ENCODE results near the gene YAP1. TPM values are rescaled to one million over a fixed set of nuclear protein-coding genes. Genes with fewer than 3 reads are reported as not detected.

YAP1 gene
- total and polyA plus RNA-seq, 2 donors (not counting 1 experiment from before 2014, with no cell fraction given) = 116 to 169 TPM

DNA sequence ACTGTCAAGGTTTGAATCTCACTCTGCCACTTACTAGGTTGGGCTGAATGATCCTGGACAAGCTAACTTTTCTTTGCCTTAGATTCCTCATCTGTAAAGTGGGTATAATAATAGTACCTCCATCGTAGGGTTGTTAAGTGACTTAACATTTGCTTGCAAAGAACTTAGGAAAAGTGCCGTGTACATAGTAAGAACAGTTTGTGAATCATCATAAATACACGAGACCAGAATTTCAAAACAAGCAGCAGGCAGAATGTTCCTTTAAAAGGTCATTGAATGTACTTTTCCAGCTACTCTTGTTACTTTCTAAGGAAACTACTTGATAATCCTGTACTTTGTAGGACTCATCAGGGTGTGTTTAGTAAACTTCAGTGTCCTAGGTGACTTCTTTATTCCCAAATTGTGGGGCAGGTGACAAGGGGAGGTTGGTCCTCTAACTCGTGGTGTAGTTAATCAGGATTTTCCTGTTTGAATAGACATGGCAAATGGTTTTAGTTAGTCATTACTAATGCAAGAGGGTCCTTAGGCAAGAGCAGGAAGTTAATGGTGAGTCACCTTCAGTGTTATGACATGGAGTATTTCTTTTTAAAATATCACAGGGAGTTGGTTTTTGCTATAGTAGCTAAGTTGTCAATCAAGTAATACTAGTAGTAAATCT, 67.9 kb downstream of the YAP1 start:
- Histone ChIP-seq H3K9me3 (ENCODE audit: control insufficient read depth, insufficient read depth, low read depth, low read length) (no peaks in the 10 kb centered on the region), H3K9ac (ENCODE audit: insufficient read depth, low read length) (no peak overlapping the region), H3K4me1 (ENCODE audit: control insufficient read depth, extremely low read depth, insufficient read depth, low read length) (peaks cover 5% of the 10 kb centered on the region), H3K27ac (ENCODE audit: insufficient read depth, low read length) (peak overlapping the region; percentile 77), H3K36me3 (ENCODE audit: control insufficient read depth, insufficient read depth, low read length) (peaks cover 6% of the 10 kb centered on the region), H2AFZ (ENCODE audit: low read length) (no peak overlapping the region), H4K20me1 (ENCODE audit: control insufficient read depth, extremely low read depth, insufficient read depth, low read length) (no peaks in the 10 kb centered on the region), H3K79me2 (ENCODE audit: control insufficient read depth, insufficient read depth, low read length) (peaks cover 58% of the 10 kb centered on the region), H3K4me3 (replicated peaks in 1 of 4; ENCODE audit: control extremely low read depth in 1 of 4, insufficient read depth in 1 of 4, low read depth in 3 of 4, low read length in 4 of 4) (no peak overlapping the region), H3K4me2 (ENCODE audit: extremely low read depth, insufficient read depth, low read length) (peak overlapping the region; percentile 18), H3K27me3 (ENCODE audit: control insufficient read depth, insufficient read depth, low read length) (no peaks in the 10 kb centered on the region)
- DNase-seq (ENCODE audit: low read depth in 2 of 2) = peak; percentile 92 to 95
- TF ChIP-seq, protein P1, sequence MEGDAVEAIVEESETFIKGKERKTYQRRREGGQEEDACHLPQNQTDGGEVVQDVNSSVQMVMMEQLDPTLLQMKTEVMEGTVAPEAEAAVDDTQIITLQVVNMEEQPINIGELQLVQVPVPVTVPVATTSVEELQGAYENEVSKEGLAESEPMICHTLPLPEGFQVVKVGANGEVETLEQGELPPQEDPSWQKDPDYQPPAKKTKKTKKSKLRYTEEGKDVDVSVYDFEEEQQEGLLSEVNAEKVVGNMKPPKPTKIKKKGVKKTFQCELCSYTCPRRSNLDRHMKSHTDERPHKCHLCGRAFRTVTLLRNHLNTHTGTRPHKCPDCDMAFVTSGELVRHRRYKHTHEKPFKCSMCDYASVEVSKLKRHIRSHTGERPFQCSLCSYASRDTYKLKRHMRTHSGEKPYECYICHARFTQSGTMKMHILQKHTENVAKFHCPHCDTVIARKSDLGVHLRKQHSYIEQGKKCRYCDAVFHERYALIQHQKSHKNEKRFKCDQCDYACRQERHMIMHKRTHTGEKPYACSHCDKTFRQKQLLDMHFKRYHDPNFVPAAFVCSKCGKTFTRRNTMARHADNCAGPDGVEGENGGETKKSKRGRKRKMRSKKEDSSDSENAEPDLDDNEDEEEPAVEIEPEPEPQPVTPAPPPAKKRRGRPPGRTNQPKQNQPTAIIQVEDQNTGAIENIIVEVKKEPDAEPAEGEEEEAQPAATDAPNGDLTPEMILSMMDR (conservative IDR thresholded peaks at IDR 0.05 in 1 of 2, IDR thresholded peaks at IDR 0.05 in 1 of 2; ENCODE audit: low read depth in 1 of 2, low read length in 2 of 2) = no peak
- TF ChIP-seq EZH2 (IDR thresholded peaks at IDR 0.05; ENCODE audit: low read length, missing control alignments) = no peak

DNA sequence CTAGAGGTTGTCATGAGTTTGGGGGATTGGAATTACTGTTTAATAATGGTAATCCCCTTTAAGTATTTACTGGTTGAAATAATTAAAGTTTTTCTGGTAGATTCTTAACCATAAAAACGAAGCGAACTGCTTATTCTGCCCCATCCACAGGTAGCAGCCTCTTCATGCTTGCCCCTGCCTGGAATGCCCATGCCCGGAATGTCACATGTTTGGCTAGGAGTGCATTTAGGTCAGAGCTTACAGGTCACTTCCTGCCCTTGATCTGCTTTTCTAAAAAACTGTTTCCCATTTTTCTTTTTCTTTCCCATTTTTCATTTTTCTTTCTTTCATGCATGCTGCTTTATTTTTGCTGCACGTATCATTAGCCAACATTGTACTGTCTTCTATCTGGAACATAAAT, 69.1 kb downstream of the YAP1 start:
- Histone ChIP-seq H2AFZ (ENCODE audit: low read length) (no peak overlapping the region), H4K20me1 (ENCODE audit: control insufficient read depth, extremely low read depth, insufficient read depth, low read length) (no peaks in the 10 kb centered on the region), H3K79me2 (ENCODE audit: control insufficient read depth, insufficient read depth, low read length) (peaks cover 53% of the 10 kb centered on the region), H3K4me3 (replicated peaks in 1 of 4; ENCODE audit: control extremely low read depth in 1 of 4, insufficient read depth in 1 of 4, low read depth in 3 of 4, low read length in 4 of 4) (no peak overlapping the region), H3K27me3 (ENCODE audit: control insufficient read depth, insufficient read depth, low read length) (no peaks in the 10 kb centered on the region), H3K27ac (ENCODE audit: insufficient read depth, low read length) (no peak overlapping the region), H3K36me3 (ENCODE audit: control insufficient read depth, insufficient read depth, low read length) (peaks cover 6% of the 10 kb centered on the region), H3K9me3 (ENCODE audit: control insufficient read depth, insufficient read depth, low read depth, low read length) (no peaks in the 10 kb centered on the region), H3K9ac (ENCODE audit: insufficient read depth, low read length) (no peak overlapping the region), H3K4me1 (ENCODE audit: control insufficient read depth, extremely low read depth, insufficient read depth, low read length) (peaks cover 5% of the 10 kb centered on the region), H3K4me2 (ENCODE audit: extremely low read depth, insufficient read depth, low read length) (no peak overlapping the region)
- DNase-seq (ENCODE audit: low read depth in 2 of 2) = no peak
- TF ChIP-seq EZH2 (IDR thresholded peaks at IDR 0.05; ENCODE audit: low read length, missing control alignments) = no peak
- TF ChIP-seq, protein P1 (conservative IDR thresholded peaks at IDR 0.05 in 1 of 2, IDR thresholded peaks at IDR 0.05 in 1 of 2; ENCODE audit: low read depth in 1 of 2, low read length in 2 of 2) = no peak

DNA sequence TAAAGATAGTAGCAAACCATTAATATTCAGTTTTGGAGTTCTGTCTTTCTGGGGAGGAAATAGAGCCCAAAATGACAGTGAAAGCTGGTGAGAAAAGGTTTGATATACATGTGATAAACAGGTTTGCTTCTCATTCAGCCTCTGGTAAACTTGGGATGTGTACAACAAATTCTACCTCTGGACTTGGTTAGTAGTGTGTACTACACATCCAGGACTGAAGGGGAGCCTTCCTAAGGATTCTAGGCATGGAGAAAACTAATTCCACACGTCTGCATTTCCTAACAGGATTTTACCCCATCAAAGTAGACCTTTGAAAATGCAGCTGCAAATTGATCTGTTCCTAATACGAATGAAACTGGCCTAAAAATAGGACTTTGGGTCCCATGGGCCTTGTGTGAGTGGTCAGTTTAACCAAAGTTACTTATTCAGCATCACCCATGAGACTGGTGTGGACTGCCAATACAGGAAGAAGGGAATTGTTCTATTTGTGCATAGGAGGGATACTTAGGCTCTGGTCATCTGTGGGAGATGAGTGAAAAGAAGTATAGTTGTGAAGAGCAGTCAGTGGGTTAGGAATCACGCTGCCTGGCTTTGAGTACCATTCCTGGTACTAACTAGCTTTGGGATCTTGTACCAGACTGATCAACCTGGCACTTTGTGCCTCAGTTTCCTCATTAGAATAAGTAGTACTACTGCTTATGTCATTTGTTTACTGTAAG, 74.2 kb downstream of the YAP1 start:
- Histone ChIP-seq H3K4me2 (ENCODE audit: extremely low read depth, insufficient read depth, low read length) (no peak overlapping the region), H3K27ac (ENCODE audit: insufficient read depth, low read length) (no peak overlapping the region)

More for the DNA sequence above, 74.2 kb downstream of the YAP1 start:
- Histone ChIP-seq H3K79me2 (ENCODE audit: control insufficient read depth, insufficient read depth, low read length) (peaks cover 43% of the 10 kb centered on the region), H3K4me3 (replicated peaks in 1 of 4; ENCODE audit: control extremely low read depth in 1 of 4, insufficient read depth in 1 of 4, low read depth in 3 of 4, low read length in 4 of 4) (no peak overlapping the region), H3K9me3 (ENCODE audit: control insufficient read depth, insufficient read depth, low read depth, low read length) (no peaks in the 10 kb centered on the region), H3K27me3 (ENCODE audit: control insufficient read depth, insufficient read depth, low read length) (no peaks in the 10 kb centered on the region), H4K20me1 (ENCODE audit: control insufficient read depth, extremely low read depth, insufficient read depth, low read length) (no peaks in the 10 kb centered on the region), H3K36me3 (ENCODE audit: control insufficient read depth, insufficient read depth, low read length) (peaks cover 2% of the 10 kb centered on the region), H3K9ac (ENCODE audit: insufficient read depth, low read length) (no peak overlapping the region), H3K4me1 (ENCODE audit: control insufficient read depth, extremely low read depth, insufficient read depth, low read length) (peaks cover 15% of the 10 kb centered on the region), H2AFZ (ENCODE audit: low read length) (no peak overlapping the region)
- no peak for DNase-seq (ENCODE audit: low read depth in 2 of 2)
- TF ChIP-seq EZH2 (IDR thresholded peaks at IDR 0.05; ENCODE audit: low read length, missing control alignments) = no peak
- TF ChIP-seq, protein P1 (conservative IDR thresholded peaks at IDR 0.05 in 1 of 2, IDR thresholded peaks at IDR 0.05 in 1 of 2; ENCODE audit: low read depth in 1 of 2, low read length in 2 of 2) = peak in 1 of 2 donors; percentile 5
